Activated CD4-positive, alpha-beta T cell treated with anti-CD3 and anti-CD28 coated beads, Interleukin-2, amount 50 U/mL, for 16 hours (primary cell): ENCODE measurements around the gene MRPL42.

ENCODE experiments used
- DNase-seq: peaks from one replicate; pipeline ENCODE4 v3.0.0-alpha.2; 2020

MRPL42 gene

GRCh38 chr12:93500667-93501066, 33.4 kb downstream of the MRPL42 start:
- no peak for DNase-seq

- DNase-seq, result peak; percentile 42
Observed at GRCh38 chr12:93502802-93503623, 35.7 kb downstream of the MRPL42 start.

DNA sequence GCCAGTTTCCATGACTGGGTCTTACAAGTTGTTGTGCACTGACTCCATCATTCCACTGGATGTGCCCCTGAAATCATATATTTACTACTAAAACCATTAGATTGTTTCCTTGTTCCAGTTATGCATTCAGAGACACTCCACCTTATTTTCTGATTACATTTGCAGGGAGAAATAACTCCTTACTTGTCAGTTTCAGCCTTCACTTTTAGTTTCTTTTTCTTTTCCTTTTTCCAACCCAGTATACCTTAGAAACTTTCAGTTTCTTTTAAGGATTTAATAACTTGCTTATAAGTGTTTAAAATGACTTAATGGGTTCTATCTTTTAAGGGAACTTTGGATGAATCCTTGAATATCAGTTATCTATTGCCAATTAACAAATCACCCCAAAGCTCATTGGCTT, 39.9 kb downstream of the MRPL42 start:
- DNase-seq, result no peak

- DNase-seq, result no peak
Observed at GRCh38 chr12:93509506-93509905, 42.2 kb downstream of the MRPL42 start.

GRCh38 chr12:93514853-93515252, 47.5 kb downstream of the MRPL42 start:
- DNase-seq, result no peak

- DNase-seq, result no peak
Observed at GRCh38 chr12:93518725-93519124, 51.4 kb downstream of the MRPL42 start.

DNA sequence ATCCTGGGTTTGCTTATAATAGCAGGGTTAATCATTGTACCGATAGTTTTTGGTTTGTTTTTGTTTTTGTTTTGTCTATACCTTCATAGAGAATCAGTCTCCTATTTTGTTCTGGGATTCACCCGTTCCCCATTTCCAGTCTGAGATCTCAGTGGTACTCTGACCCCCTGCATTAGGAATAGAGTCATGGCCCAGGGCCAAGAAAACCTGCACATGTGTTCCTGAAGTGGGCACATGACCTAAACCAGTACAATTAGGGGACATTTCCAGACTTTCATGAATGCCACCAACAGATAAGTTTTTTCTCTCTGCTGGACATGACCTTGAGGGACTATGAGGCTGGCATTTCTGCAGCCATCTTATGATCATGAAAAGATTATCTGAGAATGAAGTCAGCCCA, 52.5 kb downstream of the MRPL42 start:
- DNase-seq, result no peak

DNA sequence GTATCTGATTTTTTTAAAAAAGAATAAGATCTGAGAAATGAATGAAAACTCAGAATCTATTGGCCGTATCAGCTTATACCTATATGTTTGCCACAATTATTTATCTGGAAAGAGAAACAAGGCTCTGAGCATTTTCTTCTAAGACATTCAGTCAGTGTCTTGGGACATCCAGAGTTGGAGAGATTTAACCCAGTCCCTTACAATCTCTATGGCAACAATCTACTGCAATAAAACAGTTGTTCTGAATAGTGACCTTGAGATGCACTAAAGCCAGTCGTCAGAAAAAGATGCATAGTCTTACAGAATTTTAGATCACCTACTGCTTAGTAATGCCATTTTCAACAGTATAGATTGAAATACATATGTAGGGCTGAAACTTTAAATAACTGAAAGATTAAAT, 53.1 kb downstream of the MRPL42 start:
- DNase-seq, result no peak

- no peak for DNase-seq
Observed at GRCh38 chr12:93521225-93522080, 54.1 kb downstream of the MRPL42 start.

DNA sequence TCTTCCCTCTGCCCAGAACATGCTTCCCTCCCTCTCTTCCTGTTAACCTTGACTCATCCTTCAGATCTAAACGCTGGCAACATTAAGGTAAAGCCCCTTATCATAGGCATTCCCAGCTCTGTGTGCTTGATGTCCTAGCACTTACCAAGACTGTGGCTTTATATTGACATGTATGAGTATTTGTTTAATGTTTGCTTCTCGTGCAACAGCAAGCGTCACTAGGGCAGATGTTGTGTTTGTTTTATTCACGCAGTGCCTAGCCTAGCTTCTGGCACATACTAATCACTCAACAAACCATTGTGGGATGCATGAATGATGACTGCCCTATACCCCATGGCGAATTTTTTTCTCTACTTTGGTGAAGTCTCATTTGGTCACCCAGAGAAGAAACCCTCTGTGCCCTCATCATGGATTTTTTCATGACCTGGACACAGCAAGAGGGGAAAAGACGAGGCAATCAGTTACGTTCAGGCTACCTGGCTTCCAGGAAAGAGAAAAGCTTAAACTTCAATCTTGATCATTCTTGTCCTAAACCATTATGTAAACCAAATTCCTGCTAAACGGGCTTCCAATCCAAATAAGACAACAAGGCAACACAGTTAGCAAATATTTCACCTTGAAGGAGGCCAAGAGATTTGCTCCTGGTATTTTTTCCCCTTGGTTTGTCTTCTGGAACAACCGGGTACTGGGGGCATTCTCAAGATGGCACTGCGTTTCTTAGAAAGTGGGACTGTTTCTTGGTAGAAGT, 57.2 kb downstream of the MRPL42 start:
- no peak for DNase-seq

DNA sequence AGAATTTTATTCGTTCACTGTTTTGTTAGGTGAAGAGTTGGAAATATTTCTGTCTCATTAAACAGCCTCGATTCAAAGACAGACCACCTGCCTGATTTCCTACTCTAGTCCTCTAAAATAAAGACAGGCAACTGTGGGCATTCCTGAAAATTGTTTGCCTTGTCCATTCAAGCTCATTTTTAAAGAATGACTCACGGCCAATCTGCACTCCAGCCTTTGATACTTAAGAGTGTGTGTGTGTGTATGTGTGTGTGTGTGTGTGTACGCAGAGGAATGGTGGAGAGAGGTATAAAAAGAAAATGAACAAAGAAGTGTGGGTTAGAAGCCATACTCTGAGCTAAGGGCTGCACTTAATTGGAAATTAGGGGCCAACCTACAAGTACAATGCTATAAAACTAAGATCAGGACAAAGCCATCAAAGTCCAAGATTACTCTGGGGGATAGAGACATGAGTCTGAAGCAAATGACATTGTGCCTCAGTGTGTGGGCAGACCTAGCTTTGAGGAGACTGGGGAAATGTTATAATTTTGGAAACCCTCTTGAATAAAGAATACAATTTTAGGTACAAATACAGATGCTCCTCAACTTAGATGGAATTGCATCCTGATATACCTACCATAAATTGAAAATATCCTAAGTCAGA, 59.6 kb downstream of the MRPL42 start:
- no peak for DNase-seq

GRCh38 chr12:93530358-93530757, 63.0 kb downstream of the MRPL42 start:
- DNase-seq, result no peak

GRCh38 chr12:93533310-93533709, 66.0 kb downstream of the MRPL42 start:
- no peak for DNase-seq

- DNase-seq, result no peak
Observed at GRCh38 chr12:93536111-93536765, 68.9 kb downstream of the MRPL42 start.

DNA sequence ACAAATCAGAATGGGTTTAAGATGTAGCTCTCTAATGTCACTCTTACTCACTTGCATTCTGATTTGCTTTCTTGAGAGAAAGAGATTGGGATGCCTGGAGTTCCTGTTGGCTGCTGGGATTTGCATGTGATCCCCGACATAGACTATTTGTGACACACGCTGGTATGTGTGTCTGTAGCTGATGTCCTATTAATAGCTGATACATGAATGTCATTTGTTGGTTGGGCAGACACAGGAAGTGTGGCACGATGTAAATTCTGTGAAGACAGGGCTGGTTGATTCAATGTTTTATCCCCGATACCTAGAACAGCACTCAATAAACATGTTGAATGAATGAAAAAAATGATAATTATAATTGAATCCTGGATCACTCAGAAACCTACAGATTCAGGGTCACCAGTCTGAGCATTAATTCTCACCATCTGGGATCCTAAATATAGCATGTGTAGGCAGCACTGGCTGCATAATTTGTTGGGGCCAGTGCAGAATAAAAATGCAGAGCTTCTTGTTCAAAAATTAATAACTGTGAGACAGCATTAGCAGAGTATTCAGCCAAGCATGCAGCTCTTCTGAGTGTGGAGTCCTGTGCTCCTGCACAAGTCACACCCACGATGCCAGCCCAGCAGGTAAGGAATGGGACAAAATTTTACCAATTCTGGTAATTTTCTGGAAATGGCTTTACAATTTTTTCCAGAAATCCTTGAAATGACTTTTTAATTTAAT, 69.6 kb downstream of the MRPL42 start:
- DNase-seq, result no peak

- DNase-seq, result no peak
Observed at GRCh38 chr12:93537769-93538168, 70.5 kb downstream of the MRPL42 start.

DNA sequence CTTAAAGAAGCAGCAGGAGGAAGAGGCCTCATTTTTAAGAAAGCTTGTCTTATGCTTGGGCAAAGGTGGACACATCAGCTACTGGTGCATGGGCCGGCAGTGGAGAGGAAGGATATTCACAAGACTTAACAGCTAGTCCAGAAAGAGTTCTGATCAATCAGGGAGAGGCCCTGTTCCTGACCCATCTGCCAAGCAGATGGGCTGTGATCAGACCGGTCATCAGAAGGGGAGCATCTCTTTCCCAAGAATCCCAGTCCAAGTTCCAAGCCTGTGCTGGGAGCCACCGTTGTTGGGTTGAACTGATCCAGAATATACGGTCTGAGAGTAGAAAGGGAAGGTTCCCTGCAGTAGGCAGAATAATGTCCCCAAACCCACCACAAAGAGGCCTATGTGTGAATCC, 72.5 kb downstream of the MRPL42 start:
- no peak for DNase-seq

GRCh38 chr12:93540466-93540865, 73.2 kb downstream of the MRPL42 start:
- DNase-seq, result no peak

DNA sequence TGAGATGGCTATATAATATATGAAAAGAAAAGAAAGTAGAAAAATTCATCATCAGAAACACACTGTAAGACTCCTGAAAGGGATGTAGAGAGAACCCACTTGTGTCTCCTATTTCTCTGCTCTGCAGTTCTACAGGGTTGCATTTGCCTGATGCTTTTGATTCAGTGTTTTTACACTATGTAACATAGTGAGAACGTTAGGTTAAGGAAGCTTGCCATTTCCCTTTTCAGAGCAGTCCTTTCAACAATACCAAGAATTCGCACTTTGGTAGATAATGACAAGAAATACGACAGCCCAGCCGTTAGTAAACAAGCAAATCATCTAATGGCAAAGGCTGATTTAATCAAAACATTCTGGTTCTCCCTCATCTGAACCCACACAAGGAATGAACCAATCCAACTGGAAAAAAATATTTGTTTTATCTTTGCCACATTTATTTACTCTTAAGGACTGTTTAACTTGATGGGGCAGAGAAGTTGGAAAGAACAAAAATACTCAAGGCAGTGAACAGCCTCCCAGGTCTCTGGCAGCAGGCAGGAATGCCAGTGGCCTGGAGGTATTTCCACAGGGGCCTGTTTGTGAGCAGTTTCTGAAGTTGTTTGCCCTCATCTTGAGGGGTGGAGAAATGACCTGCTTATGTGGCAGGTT, 74.4 kb downstream of the MRPL42 start:
- DNase-seq, result peak; percentile 12

GRCh38 chr12:93547778-93548177, 80.5 kb downstream of the MRPL42 start:
- no peak for DNase-seq

- no peak for DNase-seq
Observed at GRCh38 chr12:93549174-93549573, 81.9 kb downstream of the MRPL42 start.
